ENCODE results near the gene TMLHE.
"Not testable (repeated sequence)": the region's sequence is repeated elsewhere in the genome, so short reads cannot be mapped to it uniquely, and the experiment has no call there.

GRCh38 chrX:155466269-155466938, 146.3 kb downstream of the TMLHE start:
- TF ChIP-seq YY1 (IDR thresholded peaks at IDR 0.05; ENCODE audit: extremely low read depth, insufficient replicate concordance, low read depth, low read length); RAD21 (IDR thresholded peaks at IDR 0.05; ENCODE audit: low read depth); FOSL1 (IDR thresholded peaks at IDR 0.05; ENCODE audit: low read depth); ZNF274 (IDR thresholded peaks at IDR 0.05; ENCODE audit: low read depth, low read length); EZH2 (IDR thresholded peaks at IDR 0.05); SRF (IDR thresholded peaks at IDR 0.05; ENCODE audit: low read depth); POLR2A (IDR thresholded peaks at IDR 0.05; ENCODE audit: borderline replicate concordance, extremely low read depth, insufficient read depth, insufficient read length); CEBPB (IDR thresholded peaks at IDR 0.05; ENCODE audit: low read depth); POLR2AphosphoS5 (IDR thresholded peaks at IDR 0.05; ENCODE audit: low read depth, low read length); JUND (IDR thresholded peaks at IDR 0.05); EZH2phosphoT487 (IDR thresholded peaks at IDR 0.05; ENCODE audit: borderline replicate concordance): not testable (repeated sequence)
- TF ChIP-seq, protein P1, sequence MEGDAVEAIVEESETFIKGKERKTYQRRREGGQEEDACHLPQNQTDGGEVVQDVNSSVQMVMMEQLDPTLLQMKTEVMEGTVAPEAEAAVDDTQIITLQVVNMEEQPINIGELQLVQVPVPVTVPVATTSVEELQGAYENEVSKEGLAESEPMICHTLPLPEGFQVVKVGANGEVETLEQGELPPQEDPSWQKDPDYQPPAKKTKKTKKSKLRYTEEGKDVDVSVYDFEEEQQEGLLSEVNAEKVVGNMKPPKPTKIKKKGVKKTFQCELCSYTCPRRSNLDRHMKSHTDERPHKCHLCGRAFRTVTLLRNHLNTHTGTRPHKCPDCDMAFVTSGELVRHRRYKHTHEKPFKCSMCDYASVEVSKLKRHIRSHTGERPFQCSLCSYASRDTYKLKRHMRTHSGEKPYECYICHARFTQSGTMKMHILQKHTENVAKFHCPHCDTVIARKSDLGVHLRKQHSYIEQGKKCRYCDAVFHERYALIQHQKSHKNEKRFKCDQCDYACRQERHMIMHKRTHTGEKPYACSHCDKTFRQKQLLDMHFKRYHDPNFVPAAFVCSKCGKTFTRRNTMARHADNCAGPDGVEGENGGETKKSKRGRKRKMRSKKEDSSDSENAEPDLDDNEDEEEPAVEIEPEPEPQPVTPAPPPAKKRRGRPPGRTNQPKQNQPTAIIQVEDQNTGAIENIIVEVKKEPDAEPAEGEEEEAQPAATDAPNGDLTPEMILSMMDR (IDR thresholded peaks at IDR 0.05 in 2 of 3, conservative IDR thresholded peaks at IDR 0.05 in 1 of 3; ENCODE audit: borderline replicate concordance in 1 of 3, insufficient read depth in 1 of 3, low read depth in 2 of 3, low read length in 2 of 3): not testable (repeated sequence)
- TF ChIP-seq, protein P2, sequence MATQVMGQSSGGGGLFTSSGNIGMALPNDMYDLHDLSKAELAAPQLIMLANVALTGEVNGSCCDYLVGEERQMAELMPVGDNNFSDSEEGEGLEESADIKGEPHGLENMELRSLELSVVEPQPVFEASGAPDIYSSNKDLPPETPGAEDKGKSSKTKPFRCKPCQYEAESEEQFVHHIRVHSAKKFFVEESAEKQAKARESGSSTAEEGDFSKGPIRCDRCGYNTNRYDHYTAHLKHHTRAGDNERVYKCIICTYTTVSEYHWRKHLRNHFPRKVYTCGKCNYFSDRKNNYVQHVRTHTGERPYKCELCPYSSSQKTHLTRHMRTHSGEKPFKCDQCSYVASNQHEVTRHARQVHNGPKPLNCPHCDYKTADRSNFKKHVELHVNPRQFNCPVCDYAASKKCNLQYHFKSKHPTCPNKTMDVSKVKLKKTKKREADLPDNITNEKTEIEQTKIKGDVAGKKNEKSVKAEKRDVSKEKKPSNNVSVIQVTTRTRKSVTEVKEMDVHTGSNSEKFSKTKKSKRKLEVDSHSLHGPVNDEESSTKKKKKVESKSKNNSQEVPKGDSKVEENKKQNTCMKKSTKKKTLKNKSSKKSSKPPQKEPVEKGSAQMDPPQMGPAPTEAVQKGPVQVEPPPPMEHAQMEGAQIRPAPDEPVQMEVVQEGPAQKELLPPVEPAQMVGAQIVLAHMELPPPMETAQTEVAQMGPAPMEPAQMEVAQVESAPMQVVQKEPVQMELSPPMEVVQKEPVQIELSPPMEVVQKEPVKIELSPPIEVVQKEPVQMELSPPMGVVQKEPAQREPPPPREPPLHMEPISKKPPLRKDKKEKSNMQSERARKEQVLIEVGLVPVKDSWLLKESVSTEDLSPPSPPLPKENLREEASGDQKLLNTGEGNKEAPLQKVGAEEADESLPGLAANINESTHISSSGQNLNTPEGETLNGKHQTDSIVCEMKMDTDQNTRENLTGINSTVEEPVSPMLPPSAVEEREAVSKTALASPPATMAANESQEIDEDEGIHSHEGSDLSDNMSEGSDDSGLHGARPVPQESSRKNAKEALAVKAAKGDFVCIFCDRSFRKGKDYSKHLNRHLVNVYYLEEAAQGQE (IDR thresholded peaks at IDR 0.05; ENCODE audit: low read depth): not testable (repeated sequence)
